Ovary (tissue), 9 donors: ENCODE data around the gene FAM53A. TPM values are rescaled to one million over a fixed set of nuclear protein-coding genes. Genes with fewer than 3 reads are reported as not detected.

Experiments
- DNase-seq, 5 donors: peaks; one replicate each; pipeline ENCODE4 v3.0.0-alpha.2; 2019 to 2020
- H3K27ac ChIP-seq, 2 donors: fragments of 200-600 bp; one replicate each; pipeline versions ENCODE4 v1.5.1 to v1.8.0; 2019 to 2022
- H3K27me3 ChIP-seq: fragments of 200-600 bp; one replicate; pipeline ENCODE4 v1.8.0; 2022
- H3K36me3 ChIP-seq: fragments of 200-600 bp; sonication (generic); one replicate; pipeline ENCODE4 v1.5.1; 2019
- H3K4me1 ChIP-seq: one replicate; pipeline ENCODE4 v1.8.1; 2013; ENCODE audit warnings: mild to moderate bottlenecking, moderate library complexity; ENCODE audit not compliant: insufficient read depth
- H3K4me3 ChIP-seq: fragments of 200-600 bp; sonication (generic); one replicate; pipeline ENCODE4 v1.5.1; 2017
- H3K9me3 ChIP-seq, 2 donors: fragments of 200-600 bp in 1 of 2; sonication (generic) in 1 of 2; one replicate each; pipeline versions ENCODE4 v1.5.1 to v1.8.1; 2013 to 2019; ENCODE audit warnings: mild to moderate bottlenecking in 1 of 2, moderate library complexity in 1 of 2
- EP300 ChIP-seq: sonication (generic); formaldehyde crosslinking; IDR thresholded peaks from one replicate; pipeline ENCODE4 v1.6.1; 2017; ENCODE audit warnings: antibody characterized with exemption
- POLR2A ChIP-seq: fragments of 450-650 bp; IDR thresholded peaks from one replicate; pipeline ENCODE4 v1.6.1; 2017; ENCODE audit warnings: antibody characterized with exemption, mild to moderate bottlenecking, moderate library complexity
- WGBS, 3 donors: extraction: QIAGEN DNeasy Blood & Tissue Kit in 1 of 3; methylation state at CpG; one replicate each; pipeline versions ENCODE4 v1.1.5 to v1.1.7; 2013 to 2017; 5-methylcytosine and 5-hydroxymethylcytosine counted together
- intact Hi-C, 4 donors: fragments of 100-400 bp; cut with DNase I; formaldehyde crosslinking; loops; one replicate each; pipeline versions ENCODE4 v1.11.0 to v1.15.1; 2022 to 2023
- polyA plus RNA-seq, 2 donors: library from polyadenylated mRNA; stranded (reverse); fragments of 200-250 nt in 1 of 2; fragments of 350-450 nt in 1 of 2; fragmentation: Illumina TruSeq in 1 of 2; extraction: RNeasy Lipid Tissue Mini Kit (QIAGEN cat#74804) in 1 of 2; gene quantifications; one replicate each; pipeline ENCODE4 v1.2.3, GENCODE V29; 2013 to 2014
- total RNA-seq, 7 donors: library from RNA; depleted of rRNA in 2 of 7; stranded (reverse); fragments of >200 nt in 2 of 7; fragmentation: NEBNext Ultra II Directional in 3 of 7; extraction: Animal tissue kit (Norgen Biotek cat#: 25700) in 3 of 7; gene quantifications; one replicate each; pipeline versions ENCODE4 v1.1.0 to v1.2.4, GENCODE V29; 2016 to 2023
- TF ChIP-seq, protein P1 (sequence below), 3 donors: fragments of 450-650 bp in 2 of 3; fragments of 200-600 bp in 1 of 3; IDR thresholded peaks; one replicate each; pipeline versions ENCODE4 v1.5.1 to v1.8.0; 2016 to 2022; ENCODE audit warnings: antibody characterized with exemption in 3 of 3, mild to moderate bottlenecking in 1 of 3
- donor health status: DM: no; HTN: no; CAD: no; lungs with moderate emphysema.
- donor health status: DM: no; HTN: no; CAD: no.
- donor health status: Bipolar disorder and iron deficiency.
- donor health status: DM: yes; HTN: yes; CAD: no.
- donor health status: DM: no; HTN: no; CAD: no.
- donor health status: DM: yes; HTN: yes; CAD: no.

The FAM53A gene
- total and polyA plus RNA-seq, 9 donors = 0.32 to 5.1 (median 2.4) TPM

DNA sequence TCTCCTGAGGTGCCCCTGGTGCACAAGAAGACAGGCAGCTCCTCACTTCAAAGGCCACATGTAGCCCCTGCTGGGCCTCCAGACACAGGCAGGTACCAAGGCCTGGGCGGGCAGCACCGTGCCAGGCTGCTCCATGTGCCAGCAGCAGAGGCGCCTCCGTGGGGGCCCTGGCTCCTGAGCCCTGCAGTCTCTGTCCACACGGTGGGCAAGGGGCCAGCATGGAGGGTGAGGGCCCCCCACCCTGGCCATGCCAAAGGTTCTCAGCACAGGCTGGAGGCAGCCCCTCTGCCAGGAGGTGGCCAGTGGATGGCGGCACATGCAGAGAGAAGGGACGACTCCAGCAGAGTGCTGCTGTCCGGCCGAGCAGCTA lies 72.6 kb downstream of the FAM53A start:
- H3K27ac ChIP-seq = no peak overlapping the region
- WGBS, 3 donors = 74 to 83% (median 79%) methylated on average over 9 of the region's 9 CpGs
- TF ChIP-seq, protein P1, sequence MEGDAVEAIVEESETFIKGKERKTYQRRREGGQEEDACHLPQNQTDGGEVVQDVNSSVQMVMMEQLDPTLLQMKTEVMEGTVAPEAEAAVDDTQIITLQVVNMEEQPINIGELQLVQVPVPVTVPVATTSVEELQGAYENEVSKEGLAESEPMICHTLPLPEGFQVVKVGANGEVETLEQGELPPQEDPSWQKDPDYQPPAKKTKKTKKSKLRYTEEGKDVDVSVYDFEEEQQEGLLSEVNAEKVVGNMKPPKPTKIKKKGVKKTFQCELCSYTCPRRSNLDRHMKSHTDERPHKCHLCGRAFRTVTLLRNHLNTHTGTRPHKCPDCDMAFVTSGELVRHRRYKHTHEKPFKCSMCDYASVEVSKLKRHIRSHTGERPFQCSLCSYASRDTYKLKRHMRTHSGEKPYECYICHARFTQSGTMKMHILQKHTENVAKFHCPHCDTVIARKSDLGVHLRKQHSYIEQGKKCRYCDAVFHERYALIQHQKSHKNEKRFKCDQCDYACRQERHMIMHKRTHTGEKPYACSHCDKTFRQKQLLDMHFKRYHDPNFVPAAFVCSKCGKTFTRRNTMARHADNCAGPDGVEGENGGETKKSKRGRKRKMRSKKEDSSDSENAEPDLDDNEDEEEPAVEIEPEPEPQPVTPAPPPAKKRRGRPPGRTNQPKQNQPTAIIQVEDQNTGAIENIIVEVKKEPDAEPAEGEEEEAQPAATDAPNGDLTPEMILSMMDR (IDR thresholded peaks at IDR 0.05) = no peak
- TF ChIP-seq POLR2A = no peak
- TF ChIP-seq EP300 = no peak
- peaks cover 2% of the 10 kb centered on the region for H3K4me1 ChIP-seq
- H3K9me3 ChIP-seq = no peaks in the 10 kb centered on the region
- no peak for DNase-seq
- H3K36me3 ChIP-seq = no peaks in the 10 kb centered on the region
- intact Hi-C loops = no loop called here
- no peak overlapping the region for H3K4me3 ChIP-seq
- H3K27me3 ChIP-seq = no peaks in the 10 kb centered on the region

DNA sequence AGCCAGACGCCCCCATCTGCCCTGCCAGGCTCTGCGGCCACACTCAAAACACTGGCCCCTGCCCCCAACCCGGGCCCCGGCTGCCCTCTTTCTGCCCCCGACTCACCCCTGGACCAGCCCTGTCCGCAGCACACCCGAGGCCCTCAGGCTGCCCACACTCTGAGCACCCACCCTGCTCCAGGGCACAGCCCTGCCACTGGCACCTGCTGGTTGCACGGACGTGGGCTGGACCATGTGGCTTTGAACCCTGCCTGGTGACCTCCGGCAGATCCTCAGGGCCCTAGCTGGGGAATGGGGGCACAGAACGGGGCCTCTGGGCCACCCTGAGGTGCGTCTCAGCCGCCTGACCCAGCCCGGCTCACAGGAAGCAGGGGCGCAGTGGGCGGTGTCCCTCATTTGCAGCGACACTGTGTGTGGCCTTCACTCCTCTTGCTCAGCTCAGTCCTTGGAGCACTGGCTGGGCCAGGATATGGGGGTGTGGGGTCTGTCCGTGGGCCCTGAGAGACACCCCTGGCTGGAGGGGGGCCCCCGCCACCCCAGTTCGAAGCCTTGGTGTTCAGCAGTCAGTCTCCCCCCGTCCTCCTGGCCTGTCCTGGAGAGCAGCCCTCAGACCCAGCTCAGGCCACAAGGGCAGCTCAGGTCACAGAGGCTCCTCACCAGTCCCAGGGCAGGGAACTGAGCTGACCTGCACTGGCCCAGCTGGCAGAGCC lies 73.2 kb downstream of the FAM53A start:
- intact Hi-C loops = no loop called here
- Histone ChIP-seq H3K27ac (no peak overlapping the region), H3K9me3 (no peaks in the 10 kb centered on the region), H3K36me3 (no peaks in the 10 kb centered on the region), H3K27me3 (no peaks in the 10 kb centered on the region), H3K4me1 (no peaks in the 10 kb centered on the region), H3K4me3 (no peak overlapping the region)
- 82 to 88% (median 84%) methylated on average over 18 to 21 of the region's 21 CpGs for WGBS, 3 donors
- TF ChIP-seq EP300 (no peak), POLR2A (no peak)
- TF ChIP-seq, protein P1 (IDR thresholded peaks at IDR 0.05) = no peak
- DNase-seq = no peak

DNA sequence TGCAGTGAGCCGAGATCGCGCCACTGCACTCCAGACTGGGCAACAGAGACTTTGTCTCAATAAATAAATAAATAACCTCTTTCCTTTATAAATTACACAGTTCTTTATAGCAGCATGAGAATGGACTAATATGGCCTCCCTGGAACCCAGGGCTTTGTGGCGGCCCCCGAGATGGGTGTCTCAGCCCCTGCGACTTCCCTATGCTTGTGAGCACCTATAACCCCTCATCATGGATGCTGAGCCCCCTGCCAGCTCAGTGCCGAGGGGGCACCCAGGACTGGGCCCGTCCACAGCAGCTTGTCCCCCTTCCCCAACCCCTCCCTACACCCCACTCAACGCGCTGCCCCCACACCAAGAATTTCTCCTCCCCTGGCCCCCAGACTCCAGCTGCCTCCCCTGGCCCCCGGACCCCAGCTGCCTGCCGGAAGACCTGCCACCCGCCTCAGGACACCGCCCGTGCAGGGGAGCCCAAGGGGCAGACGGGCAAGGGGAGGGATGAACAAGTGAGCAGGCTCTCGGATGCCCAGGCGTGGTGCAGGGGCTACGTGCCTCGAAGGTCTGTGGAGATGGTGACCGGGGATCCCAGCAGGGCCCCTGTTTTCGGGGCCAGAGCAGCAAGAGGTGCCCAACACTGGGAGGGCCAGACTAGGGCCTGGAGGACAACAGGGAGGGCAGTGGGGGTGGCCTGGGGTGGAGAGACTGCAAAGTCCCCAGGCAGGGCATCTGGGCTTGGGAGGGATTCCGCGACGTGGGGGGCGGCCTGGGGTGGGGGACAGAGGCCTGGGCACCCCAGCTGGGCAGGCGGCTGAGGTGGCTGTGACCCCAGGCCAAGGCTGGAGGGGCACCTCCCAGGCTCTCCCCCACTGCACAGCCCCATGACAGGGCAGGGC lies 74.0 kb downstream of the FAM53A start:
- no peaks in the 10 kb centered on the region for H3K36me3 ChIP-seq
- no peaks in the 10 kb centered on the region for H3K27me3 ChIP-seq
- no peak overlapping the region for H3K27ac ChIP-seq
- 88 to 95% (median 94%) methylated on average over 27 of the region's 27 CpGs for WGBS, 3 donors
- no peak for DNase-seq
- TF ChIP-seq, protein P1 (IDR thresholded peaks at IDR 0.05) = no peak
- no peak for TF ChIP-seq POLR2A
- no peak for TF ChIP-seq EP300
- H3K4me3 ChIP-seq = no peak overlapping the region
- H3K9me3 ChIP-seq = no peaks in the 10 kb centered on the region
- no peaks in the 10 kb centered on the region for H3K4me1 ChIP-seq
- intact Hi-C loops = no loop called here

DNA sequence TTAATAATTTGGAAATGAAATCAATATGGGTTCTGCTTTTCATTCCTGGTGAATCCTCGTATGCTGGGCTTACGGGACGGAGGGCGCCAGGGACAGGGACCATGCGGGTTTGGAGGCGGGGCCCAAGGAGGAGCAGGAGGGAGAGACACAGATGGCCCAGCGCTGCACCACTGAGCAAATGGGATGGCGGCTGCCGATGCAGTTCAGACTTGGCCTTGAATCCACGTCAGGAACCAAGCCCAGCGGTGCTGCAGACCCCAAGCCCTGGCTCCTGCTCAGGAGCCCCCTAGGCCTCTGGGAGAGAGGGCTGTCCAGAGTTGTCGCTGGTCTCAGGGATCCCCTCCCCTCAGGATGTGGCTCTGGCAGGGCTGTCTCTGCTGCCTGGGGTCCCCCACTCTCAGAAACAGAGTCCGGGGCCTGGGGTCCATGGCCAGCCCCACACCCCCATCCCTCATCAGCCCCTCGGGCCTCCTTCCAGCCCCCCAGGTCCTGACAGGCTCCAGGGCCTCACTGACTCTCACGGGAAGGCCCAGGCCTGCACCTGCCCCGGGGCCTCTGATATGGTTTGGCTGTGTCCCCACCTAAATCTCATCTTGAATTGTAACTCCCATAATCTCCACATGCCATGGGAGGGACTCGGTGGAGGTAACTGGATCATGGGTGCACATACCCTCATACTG lies 75.2 kb downstream of the FAM53A start:
- H3K27ac ChIP-seq = no peak overlapping the region
- intact Hi-C loops = no loop called here
- TF ChIP-seq, protein P1 (IDR thresholded peaks at IDR 0.05) = no peak
- TF ChIP-seq EP300 (no peak), POLR2A (no peak)
- no peaks in the 10 kb centered on the region for H3K36me3 ChIP-seq
- 48 to 58% (median 56%) methylated on average over 16 to 17 of the region's 17 CpGs for WGBS, 3 donors
- no peaks in the 10 kb centered on the region for H3K27me3 ChIP-seq
- H3K4me3 ChIP-seq = no peak overlapping the region
- peaks cover 2% of the 10 kb centered on the region for H3K4me1 ChIP-seq
- DNase-seq = no peak
- H3K9me3 ChIP-seq = no peaks in the 10 kb centered on the region
